Endothelial cell of umbilical vein (primary cell): Measurements from ENCODE around the gene AUTS2. TPM values are rescaled to one million over a fixed set of nuclear protein-coding genes. Genes with fewer than 3 reads are reported as not detected.

ENCODE experiments used
- BruUV-seq: library from RNA; stranded (reverse); fragments of 400-500 nt; replicated peaks from 2 replicates; lab custom pipeline; 2021; lab: Mats Ljungman, UMichigan
- CTCF ChIA-PET: fragments of 300-600, 350-600 bp; sonication (Branson Sonifier 250); formaldehyde crosslinking; loops from one replicate; lab custom pipeline; 2021; ENCODE audit warnings: antibody characterized with exemption, inconsistent platforms; lab: Charles Lee
- POLR2A ChIA-PET: fragments of 300-600, 350-600 bp; sonication (Branson Sonifier 250); formaldehyde crosslinking; loops from one replicate; lab custom pipeline; 2021; ENCODE audit warnings: antibody characterized with exemption, inconsistent platforms; lab: Charles Lee
- DNase-seq: peaks from one replicate; pipeline ENCODE4 v3.0.0-alpha.2; 2011; ENCODE audit warnings: low read depth, low spot score
- FAIRE-seq: peaks from 2 replicates; lab custom pipeline; 2011; peaks lifted over from hg19 to GRCh38; lab: Jason Lieb, UNC
- H2AFZ ChIP-seq: 2 replicates; pipeline ENCODE4 v1.6.0; 2012; ENCODE audit warnings: low read depth, low read length, control low read depth, inconsistent platforms
- H3K27ac ChIP-seq: 2 replicates; pipeline ENCODE4 v1.5.1; 2011; ENCODE audit warnings: low read depth, mild to moderate bottlenecking, control low read depth, low read length, moderate library complexity; ENCODE audit not compliant: insufficient read depth
- H3K27me3 ChIP-seq, 2 experiments: 2 replicates each; pipeline versions ENCODE4 v1.6.0 to v1.6.1; 2011; ENCODE audit warnings: low read length in 2 of 2, mixed read lengths in 1 of 2; ENCODE audit not compliant: control insufficient read depth in 2 of 2, insufficient read depth in 2 of 2
- H3K36me3 ChIP-seq, 2 experiments: 2 replicates in 1 of 2; 3 replicates in 1 of 2; pipeline ENCODE4 v1.5.1; 2011; ENCODE audit warnings: low read length in 2 of 2, mild to moderate bottlenecking in 1 of 2, moderate library complexity in 1 of 2; ENCODE audit not compliant: control insufficient read depth in 2 of 2, insufficient read depth in 2 of 2; ENCODE audit errors: extremely low read depth in 1 of 2
- H3K4me1 ChIP-seq: 3 replicates; pipeline ENCODE4 v1.5.1; 2011; ENCODE audit warnings: mild to moderate bottlenecking, low read length; ENCODE audit not compliant: control insufficient read depth, insufficient read depth; ENCODE audit errors: extremely low read depth
- H3K4me2 ChIP-seq: 2 replicates; pipeline ENCODE4 v1.6.1; 2011; ENCODE audit warnings: low read length, control low read depth, mixed read lengths; ENCODE audit not compliant: insufficient read depth
- H3K4me3 ChIP-seq, 3 experiments: fragments of 200-600 bp in 1 of 3; sonication (generic), shearing (Covaris generic) in 1 of 3; replicated peaks in 1 of 3; 2 replicates each; pipeline ENCODE4 v1.5.1; 2011 to 2016; ENCODE audit warnings: control low read depth in 3 of 3, low read length in 3 of 3, mild to moderate bottlenecking in 2 of 3, inconsistent platforms in 1 of 3, low read depth in 1 of 3, moderate library complexity in 1 of 3; ENCODE audit not compliant: insufficient read depth in 1 of 3
- H3K79me2 ChIP-seq: 2 replicates; pipeline ENCODE4 v1.6.0; 2012; ENCODE audit warnings: low read length, inconsistent platforms; ENCODE audit not compliant: control insufficient read depth, insufficient read depth
- H3K9ac ChIP-seq: replicated peaks from 2 replicates; pipeline ENCODE3; 2011; ENCODE audit warnings: low read length, control low read depth; ENCODE audit not compliant: insufficient read depth; ENCODE audit errors: extremely low read depth
- H3K9me1 ChIP-seq: replicated peaks from 3 replicates; pipeline ENCODE4 v1.6.0; 2011; ENCODE audit warnings: mild to moderate bottlenecking, low read length; ENCODE audit not compliant: control insufficient read depth, insufficient read depth; ENCODE audit errors: extremely low read depth
- H3K9me3 ChIP-seq: replicated peaks from 2 replicates; pipeline ENCODE4 v1.5.1; 2012; ENCODE audit warnings: low read length, inconsistent platforms; ENCODE audit not compliant: control insufficient read depth, insufficient read depth
- H4K20me1 ChIP-seq: replicated peaks from 2 replicates; pipeline ENCODE3; 2011; ENCODE audit warnings: mild to moderate bottlenecking, low read length; ENCODE audit not compliant: control insufficient read depth, insufficient read depth; ENCODE audit errors: extremely low read depth
- CTCF ChIP-seq, 2 donors: IDR thresholded peaks; 1 replicate in 1 of 2; 2 replicates in 1 of 2; pipeline ENCODE4 v1.5.1; 2011; ENCODE audit warnings: low read length in 2 of 2, mild to moderate bottlenecking in 2 of 2, moderate library complexity in 2 of 2, control low read depth in 1 of 2, inconsistent platforms in 1 of 2, low read depth in 1 of 2; ENCODE audit not compliant: insufficient read depth in 1 of 2; ENCODE audit errors: extremely low read depth in 1 of 2
- EZH2 ChIP-seq: IDR thresholded peaks from 2 replicates; pipeline ENCODE4 v1.6.1; 2012; ENCODE audit warnings: borderline replicate concordance, low read depth, mild to moderate bottlenecking, moderate library complexity, low read length, inconsistent platforms; ENCODE audit not compliant: severe bottlenecking
- FOS ChIP-seq: IDR thresholded peaks from 2 replicates; pipeline ENCODE4 v1.6.1; 2011; ENCODE audit warnings: mild to moderate bottlenecking, low read length, moderate library complexity, borderline replicate concordance; ENCODE audit not compliant: insufficient read depth
- GATA2 ChIP-seq: IDR thresholded peaks from 2 replicates; pipeline ENCODE4 v1.7.0; 2011; ENCODE audit warnings: low read depth, mild to moderate bottlenecking, moderate library complexity, mixed read lengths, low read length; ENCODE audit not compliant: insufficient read length, insufficient read depth
- JUN ChIP-seq: IDR thresholded peaks from 2 replicates; pipeline ENCODE4 v1.6.1; 2011; ENCODE audit warnings: borderline replicate concordance, low read depth; ENCODE audit not compliant: insufficient read length, insufficient read depth
- MAX ChIP-seq: IDR thresholded peaks from 2 replicates; pipeline ENCODE4 v1.6.1; 2011; ENCODE audit not compliant: insufficient read depth, insufficient read length
- MYC ChIP-seq: IDR thresholded peaks from one replicate; pipeline ENCODE4 v1.6.1; 2011; ENCODE audit warnings: mild to moderate bottlenecking, low read depth, low read length
- POLR2A ChIP-seq: IDR thresholded peaks from 2 replicates; pipeline ENCODE4 v1.6.1; 2012; ENCODE audit warnings: low read depth, mild to moderate bottlenecking, control low read depth, low read length
- POLR2AphosphoS5 ChIP-seq: IDR thresholded peaks from 2 replicates; pipeline ENCODE4 v1.6.1; 2012; ENCODE audit warnings: low read depth, mild to moderate bottlenecking, control low read depth, low read length, moderate library complexity; ENCODE audit not compliant: insufficient read depth
- dilution Hi-C: fragments of 300-500 bp; cut with MboI; formaldehyde crosslinking; loops from one replicate; pipeline ENCODE4 v1.15.0; 2019; ENCODE audit warnings: low sequenced_read_pairs; ENCODE audit not compliant: extremely low pct_ligation_motif_present
- intact Hi-C: fragments of 100-400 bp; cut with micrococcal nuclease; formaldehyde crosslinking; loops from one replicate; pipeline ENCODE4 v1.10.0; 2022
- polyA plus RNA-seq, 4 experiments: library from polyadenylated mRNA; depleted of rRNA in 3 of 4; stranded (reverse) in 3 of 4; unstranded in 1 of 4; fragments of >200 nt; gene quantifications; 2 replicates each; pipeline versions ENCODE4 v1.2.1 to v1.2.3, GENCODE V29; 2011 to 2012; ENCODE audit warnings: missing spikeins in 1 of 4
- total RNA-seq: library from RNA; stranded (reverse); gene quantifications from 2 replicates; pipeline ENCODE4 v1.2.3, GENCODE V29; 2021

AUTS2 gene
- total and polyA plus RNA-seq, 2 donors (not counting 3 experiments of a cell fraction or from before 2014, with no cell fraction given) = 0.59 to 8.0 TPM

GRCh38 chr7:69892790-69893189, 294.5 kb downstream of the AUTS2 start:
- Histone ChIP-seq H4K20me1 (no peaks in the 10 kb centered on the region), H3K4me3 (no peak overlapping the region), H3K9ac (no peak overlapping the region), H3K27me3 (no peaks in the 10 kb centered on the region), H3K9me3 (no peaks in the 10 kb centered on the region), H3K27ac (no peak overlapping the region), H2AFZ (no peak overlapping the region), H3K9me1 (no peaks in the 10 kb centered on the region), H3K79me2 (no peaks in the 10 kb centered on the region), H3K4me2 (no peak overlapping the region), H3K36me3 (no peaks in the 10 kb centered on the region), H3K4me1 (no peaks in the 10 kb centered on the region)
- intact Hi-C loops = no loop called here
- no peak for TF ChIP-seq POLR2A
- TF ChIP-seq EZH2 = no peak
- no peak for TF ChIP-seq MYC
- no peak for TF ChIP-seq FOS
- no peak for TF ChIP-seq GATA2
- no peak for TF ChIP-seq CTCF (IDR thresholded peaks at IDR 0.05; ENCODE audit: extremely low read depth in 1 of 2, insufficient read depth in 1 of 2, low read depth in 1 of 2, low read length in 2 of 2)
- TF ChIP-seq POLR2AphosphoS5 = no peak
- no peak for TF ChIP-seq JUN
- no peak for TF ChIP-seq MAX
- BruUV-seq = no TSS peak
- FAIRE-seq = no peak
- ChIA-PET CTCF (no interaction called here), POLR2A (no interaction called here)
- no peak for DNase-seq
- dilution Hi-C loops = no loop called here
